ENCODE results near the gene DACH1. TPM values are rescaled to one million over a fixed set of nuclear protein-coding genes. Genes with fewer than 3 reads are reported as not detected.
"Not testable (repeated sequence)": the region's sequence is repeated elsewhere in the genome, so short reads cannot be mapped to it uniquely, and the experiment has no call there.

The DACH1 gene
- total RNA-seq, 1 experiment from 2014 or later: 0.31 TPM

DNA sequence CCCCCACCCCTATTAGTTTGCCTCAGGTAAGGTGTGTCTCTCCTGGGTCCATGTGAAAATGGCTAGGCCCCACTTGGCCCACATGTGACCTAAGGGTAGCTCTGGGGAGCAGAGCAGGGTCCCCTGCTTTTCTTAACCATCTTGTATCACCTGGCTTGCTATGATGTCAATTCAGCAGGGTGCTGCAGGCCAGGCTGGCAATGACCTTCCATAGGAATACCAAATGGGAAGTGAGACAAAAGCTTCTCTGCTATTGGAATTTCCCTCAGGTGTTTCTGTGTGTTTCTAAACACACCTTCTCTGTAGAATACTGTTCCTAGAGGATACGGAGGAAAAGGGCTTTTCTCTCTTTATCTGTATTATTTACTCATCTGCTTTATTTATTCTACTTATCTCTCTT lies 35.7 kb upstream of the DACH1 start (continued):
- TF ChIP-seq, protein P1, sequence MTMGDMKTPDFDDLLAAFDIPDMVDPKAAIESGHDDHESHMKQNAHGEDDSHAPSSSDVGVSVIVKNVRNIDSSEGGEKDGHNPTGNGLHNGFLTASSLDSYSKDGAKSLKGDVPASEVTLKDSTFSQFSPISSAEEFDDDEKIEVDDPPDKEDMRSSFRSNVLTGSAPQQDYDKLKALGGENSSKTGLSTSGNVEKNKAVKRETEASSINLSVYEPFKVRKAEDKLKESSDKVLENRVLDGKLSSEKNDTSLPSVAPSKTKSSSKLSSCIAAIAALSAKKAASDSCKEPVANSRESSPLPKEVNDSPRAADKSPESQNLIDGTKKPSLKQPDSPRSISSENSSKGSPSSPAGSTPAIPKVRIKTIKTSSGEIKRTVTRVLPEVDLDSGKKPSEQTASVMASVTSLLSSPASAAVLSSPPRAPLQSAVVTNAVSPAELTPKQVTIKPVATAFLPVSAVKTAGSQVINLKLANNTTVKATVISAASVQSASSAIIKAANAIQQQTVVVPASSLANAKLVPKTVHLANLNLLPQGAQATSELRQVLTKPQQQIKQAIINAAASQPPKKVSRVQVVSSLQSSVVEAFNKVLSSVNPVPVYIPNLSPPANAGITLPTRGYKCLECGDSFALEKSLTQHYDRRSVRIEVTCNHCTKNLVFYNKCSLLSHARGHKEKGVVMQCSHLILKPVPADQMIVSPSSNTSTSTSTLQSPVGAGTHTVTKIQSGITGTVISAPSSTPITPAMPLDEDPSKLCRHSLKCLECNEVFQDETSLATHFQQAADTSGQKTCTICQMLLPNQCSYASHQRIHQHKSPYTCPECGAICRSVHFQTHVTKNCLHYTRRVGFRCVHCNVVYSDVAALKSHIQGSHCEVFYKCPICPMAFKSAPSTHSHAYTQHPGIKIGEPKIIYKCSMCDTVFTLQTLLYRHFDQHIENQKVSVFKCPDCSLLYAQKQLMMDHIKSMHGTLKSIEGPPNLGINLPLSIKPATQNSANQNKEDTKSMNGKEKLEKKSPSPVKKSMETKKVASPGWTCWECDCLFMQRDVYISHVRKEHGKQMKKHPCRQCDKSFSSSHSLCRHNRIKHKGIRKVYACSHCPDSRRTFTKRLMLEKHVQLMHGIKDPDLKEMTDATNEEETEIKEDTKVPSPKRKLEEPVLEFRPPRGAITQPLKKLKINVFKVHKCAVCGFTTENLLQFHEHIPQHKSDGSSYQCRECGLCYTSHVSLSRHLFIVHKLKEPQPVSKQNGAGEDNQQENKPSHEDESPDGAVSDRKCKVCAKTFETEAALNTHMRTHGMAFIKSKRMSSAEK (CRISPR knock-in tag; IDR thresholded peaks at IDR 0.05; ENCODE audit: borderline replicate concordance): no peak

DNA sequence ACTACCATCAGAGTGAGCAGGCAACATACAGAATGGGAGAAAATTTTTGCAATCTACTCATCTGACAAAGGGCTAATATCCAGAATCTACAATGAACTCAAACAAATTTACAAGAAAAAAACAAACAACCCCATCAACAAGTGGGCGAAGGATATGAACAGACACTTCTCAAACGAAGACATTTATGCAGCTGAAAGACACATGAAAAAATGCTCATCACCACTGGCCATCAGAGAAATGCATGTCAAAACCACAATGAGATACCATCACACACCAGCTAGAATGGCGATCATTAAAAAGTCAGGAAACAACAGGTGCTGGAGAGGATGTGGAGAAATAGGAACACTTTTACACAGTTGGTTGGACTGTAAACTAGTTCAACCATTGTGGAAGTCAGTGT lies 26.5 kb upstream of the DACH1 start:
- H3K9me3 Mint-ChIP-seq; H3K4me3 Mint-ChIP-seq; H3K27ac Mint-ChIP-seq; CTCF ChIA-PET; ATAC-seq; H3K4me1 Mint-ChIP-seq; DNase-seq (ENCODE audit: low spot score); H3K36me3 Mint-ChIP-seq; H3K27me3 Mint-ChIP-seq (ENCODE audit: low read depth); POLR2A ChIA-PET: not testable (repeated sequence)

DNA sequence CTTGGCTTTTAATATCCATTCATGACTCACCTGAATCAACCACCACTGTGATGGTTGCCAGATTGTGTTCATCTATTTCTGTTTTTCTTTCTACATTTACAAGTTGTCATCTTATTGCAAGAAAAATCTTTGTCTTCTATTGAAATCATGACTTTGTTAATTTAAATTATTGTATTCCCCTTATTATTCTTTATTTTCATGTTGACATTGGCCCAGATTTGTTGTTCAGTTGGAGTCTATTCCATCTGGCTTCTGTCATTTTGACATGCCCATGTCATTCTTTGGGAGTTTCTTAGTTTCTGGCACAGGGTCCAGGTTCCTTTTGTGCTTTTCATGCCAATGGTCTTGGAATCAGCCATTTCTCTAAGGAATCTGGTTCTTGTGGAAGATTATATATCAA lies 19.9 kb upstream of the DACH1 start:
- H3K27me3 Mint-ChIP-seq (ENCODE audit: low read depth): no peaks in the 10 kb centered on the region

DNA sequence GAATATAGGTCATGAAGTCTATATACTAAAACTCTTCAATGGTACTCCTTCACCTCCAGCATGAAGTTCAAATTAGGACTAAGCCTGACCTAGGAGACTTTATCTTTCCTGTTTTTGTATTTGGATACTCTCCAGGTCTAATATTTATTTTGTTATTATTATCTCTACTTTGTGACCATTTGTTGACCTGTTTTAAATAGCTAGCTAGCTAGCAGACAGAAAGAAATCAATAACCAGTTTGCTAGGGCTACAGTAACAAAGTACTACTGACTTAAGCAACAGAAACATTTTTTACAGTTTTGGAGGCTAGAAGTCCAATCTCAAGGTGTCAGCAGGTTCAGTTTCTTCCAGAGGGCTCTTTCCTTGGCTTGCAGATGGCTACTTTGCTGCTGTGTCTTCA lies 15.1 kb upstream of the DACH1 start:
- ChIA-PET CTCF (no interaction called here), POLR2A (no interaction called here)
- ATAC-seq (no peak), DNase-seq (ENCODE audit: low spot score) (no peak)
- Mint-ChIP-seq H3K4me3 (no peak overlapping the region), H3K36me3 (peaks cover 7% of the 10 kb centered on the region), H3K27ac (no peak overlapping the region), H3K27me3 (ENCODE audit: low read depth) (no peaks in the 10 kb centered on the region; the same call in 1 of the 2 replicates), H3K4me1 (peaks cover 32% of the 10 kb centered on the region), H3K9me3 (peaks cover 19% of the 10 kb centered on the region)
- TF ChIP-seq, protein P2, sequence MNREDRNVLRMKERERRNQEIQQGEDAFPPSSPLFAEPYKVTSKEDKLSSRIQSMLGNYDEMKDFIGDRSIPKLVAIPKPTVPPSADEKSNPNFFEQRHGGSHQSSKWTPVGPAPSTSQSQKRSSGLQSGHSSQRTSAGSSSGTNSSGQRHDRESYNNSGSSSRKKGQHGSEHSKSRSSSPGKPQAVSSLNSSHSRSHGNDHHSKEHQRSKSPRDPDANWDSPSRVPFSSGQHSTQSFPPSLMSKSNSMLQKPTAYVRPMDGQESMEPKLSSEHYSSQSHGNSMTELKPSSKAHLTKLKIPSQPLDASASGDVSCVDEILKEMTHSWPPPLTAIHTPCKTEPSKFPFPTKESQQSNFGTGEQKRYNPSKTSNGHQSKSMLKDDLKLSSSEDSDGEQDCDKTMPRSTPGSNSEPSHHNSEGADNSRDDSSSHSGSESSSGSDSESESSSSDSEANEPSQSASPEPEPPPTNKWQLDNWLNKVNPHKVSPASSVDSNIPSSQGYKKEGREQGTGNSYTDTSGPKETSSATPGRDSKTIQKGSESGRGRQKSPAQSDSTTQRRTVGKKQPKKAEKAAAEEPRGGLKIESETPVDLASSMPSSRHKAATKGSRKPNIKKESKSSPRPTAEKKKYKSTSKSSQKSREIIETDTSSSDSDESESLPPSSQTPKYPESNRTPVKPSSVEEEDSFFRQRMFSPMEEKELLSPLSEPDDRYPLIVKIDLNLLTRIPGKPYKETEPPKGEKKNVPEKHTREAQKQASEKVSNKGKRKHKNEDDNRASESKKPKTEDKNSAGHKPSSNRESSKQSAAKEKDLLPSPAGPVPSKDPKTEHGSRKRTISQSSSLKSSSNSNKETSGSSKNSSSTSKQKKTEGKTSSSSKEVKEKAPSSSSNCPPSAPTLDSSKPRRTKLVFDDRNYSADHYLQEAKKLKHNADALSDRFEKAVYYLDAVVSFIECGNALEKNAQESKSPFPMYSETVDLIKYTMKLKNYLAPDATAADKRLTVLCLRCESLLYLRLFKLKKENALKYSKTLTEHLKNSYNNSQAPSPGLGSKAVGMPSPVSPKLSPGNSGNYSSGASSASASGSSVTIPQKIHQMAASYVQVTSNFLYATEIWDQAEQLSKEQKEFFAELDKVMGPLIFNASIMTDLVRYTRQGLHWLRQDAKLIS (CRISPR knock-in tag; IDR thresholded peaks at IDR 0.05; ENCODE audit: borderline replicate concordance): no peak
- TF ChIP-seq FOXJ3 (CRISPR knock-in tag; IDR thresholded peaks at IDR 0.05; ENCODE audit: borderline replicate concordance) (no peak), GTF2I (CRISPR knock-in tag; conservative IDR thresholded peaks at IDR 0.05) (no peak), RORB (CRISPR knock-in tag; IDR thresholded peaks at IDR 0.05) (no peak), SP1 (CRISPR knock-in tag; conservative IDR thresholded peaks at IDR 0.05) (no peak), ZNF671 (CRISPR knock-in tag; IDR thresholded peaks at IDR 0.05) (no peak), PRRX2 (CRISPR knock-in tag; IDR thresholded peaks at IDR 0.05) (no peak), FOXK1 (CRISPR knock-in tag; IDR thresholded peaks at IDR 0.05) (no peak)
- TF ChIP-seq, protein P3, sequence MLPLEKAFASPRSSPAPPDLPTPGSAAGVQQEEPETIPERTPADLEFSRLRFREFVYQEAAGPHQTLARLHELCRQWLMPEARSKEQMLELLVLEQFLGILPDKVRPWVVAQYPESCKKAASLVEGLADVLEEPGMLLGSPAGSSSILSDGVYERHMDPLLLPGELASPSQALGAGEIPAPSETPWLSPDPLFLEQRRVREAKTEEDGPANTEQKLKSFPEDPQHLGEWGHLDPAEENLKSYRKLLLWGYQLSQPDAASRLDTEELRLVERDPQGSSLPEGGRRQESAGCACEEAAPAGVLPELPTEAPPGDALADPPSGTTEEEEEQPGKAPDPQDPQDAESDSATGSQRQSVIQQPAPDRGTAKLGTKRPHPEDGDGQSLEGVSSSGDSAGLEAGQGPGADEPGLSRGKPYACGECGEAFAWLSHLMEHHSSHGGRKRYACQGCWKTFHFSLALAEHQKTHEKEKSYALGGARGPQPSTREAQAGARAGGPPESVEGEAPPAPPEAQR (CRISPR knock-in tag; IDR thresholded peaks at IDR 0.05): no peak
- TF ChIP-seq, protein P4, sequence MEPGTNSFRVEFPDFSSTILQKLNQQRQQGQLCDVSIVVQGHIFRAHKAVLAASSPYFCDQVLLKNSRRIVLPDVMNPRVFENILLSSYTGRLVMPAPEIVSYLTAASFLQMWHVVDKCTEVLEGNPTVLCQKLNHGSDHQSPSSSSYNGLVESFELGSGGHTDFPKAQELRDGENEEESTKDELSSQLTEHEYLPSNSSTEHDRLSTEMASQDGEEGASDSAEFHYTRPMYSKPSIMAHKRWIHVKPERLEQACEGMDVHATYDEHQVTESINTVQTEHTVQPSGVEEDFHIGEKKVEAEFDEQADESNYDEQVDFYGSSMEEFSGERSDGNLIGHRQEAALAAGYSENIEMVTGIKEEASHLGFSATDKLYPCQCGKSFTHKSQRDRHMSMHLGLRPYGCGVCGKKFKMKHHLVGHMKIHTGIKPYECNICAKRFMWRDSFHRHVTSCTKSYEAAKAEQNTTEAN (CRISPR knock-in tag; IDR thresholded peaks at IDR 0.05): no peak
- TF ChIP-seq, protein P5, sequence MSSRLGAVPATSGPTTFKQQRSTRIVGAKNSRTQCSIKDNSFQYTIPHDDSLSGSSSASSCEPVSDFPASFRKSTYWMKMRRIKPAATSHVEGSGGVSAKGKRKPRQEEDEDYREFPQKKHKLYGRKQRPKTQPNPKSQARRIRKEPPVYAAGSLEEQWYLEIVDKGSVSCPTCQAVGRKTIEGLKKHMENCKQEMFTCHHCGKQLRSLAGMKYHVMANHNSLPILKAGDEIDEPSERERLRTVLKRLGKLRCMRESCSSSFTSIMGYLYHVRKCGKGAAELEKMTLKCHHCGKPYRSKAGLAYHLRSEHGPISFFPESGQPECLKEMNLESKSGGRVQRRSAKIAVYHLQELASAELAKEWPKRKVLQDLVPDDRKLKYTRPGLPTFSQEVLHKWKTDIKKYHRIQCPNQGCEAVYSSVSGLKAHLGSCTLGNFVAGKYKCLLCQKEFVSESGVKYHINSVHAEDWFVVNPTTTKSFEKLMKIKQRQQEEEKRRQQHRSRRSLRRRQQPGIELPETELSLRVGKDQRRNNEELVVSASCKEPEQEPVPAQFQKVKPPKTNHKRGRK (CRISPR knock-in tag; IDR thresholded peaks at IDR 0.05; ENCODE audit: borderline replicate concordance): no peak

More for the DNA sequence above, 19.9 kb upstream of the DACH1 start:
- POLR2A ChIA-PET: no interaction called here
- Mint-ChIP-seq H3K9me3 (peaks cover 12% of the 10 kb centered on the region), H3K4me1 (0 out of 2 replicates have a peak, but pooled peaks cover 2% of the 10 kb centered on the region), H3K4me3 (no peak overlapping the region), H3K27ac (no peak overlapping the region), H3K36me3 (peaks cover 7% of the 10 kb centered on the region)
- no peak for TF ChIP-seq MYBL2 (CRISPR knock-in tag; IDR thresholded peaks at IDR 0.05)
- no peak for TF ChIP-seq SOX15 (CRISPR knock-in tag; IDR thresholded peaks at IDR 0.05)
- no peak for TF ChIP-seq SMAD4 (CRISPR knock-in tag; IDR thresholded peaks at IDR 0.05)
- no peak for TF ChIP-seq ZBTB21 (CRISPR knock-in tag; IDR thresholded peaks at IDR 0.05; ENCODE audit: borderline replicate concordance)
- no peak for TF ChIP-seq SP1 (CRISPR knock-in tag; conservative IDR thresholded peaks at IDR 0.05)
- TF ChIP-seq NR3C1 (CRISPR knock-in tag; conservative IDR thresholded peaks at IDR 0.05; ENCODE audit: low read depth): no peak
- no peak for TF ChIP-seq JAZF1 (CRISPR knock-in tag; IDR thresholded peaks at IDR 0.05)
- DNase-seq (ENCODE audit: low spot score) (no peak), ATAC-seq (no peak)
- CTCF ChIA-PET: no interaction called here
